NCI-H2107 treated with DMSO at 0.1 percent for 48 hours (cell line): ENCODE measurements around the gene LPP.

Experiments
- DNase-seq: peaks from one replicate; lab custom pipeline; 2025; ENCODE audit not compliant: unreplicated experiment; lab: John Stamatoyannopoulos, UW

LPP gene

DNA sequence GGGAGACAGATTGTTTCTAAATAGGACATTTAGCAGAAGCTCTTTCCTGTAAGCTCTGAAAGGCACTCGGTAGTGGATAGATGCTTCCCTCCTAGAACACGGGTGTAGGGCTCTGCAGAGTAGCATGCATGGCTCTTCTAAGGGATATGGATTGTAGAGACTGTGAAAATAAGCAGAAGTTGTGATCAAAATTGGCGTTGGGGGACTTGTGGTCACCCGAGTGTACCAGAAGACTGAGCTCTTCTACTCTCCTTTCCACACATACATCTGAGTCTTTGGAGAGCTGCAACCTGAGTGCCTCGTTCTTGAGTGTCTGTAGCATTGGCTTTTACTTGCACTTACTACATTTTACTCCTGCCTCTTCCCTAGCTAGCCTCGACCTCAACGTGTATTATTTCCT is 197.7 kb downstream of the LPP start:
- no peak for DNase-seq

DNA sequence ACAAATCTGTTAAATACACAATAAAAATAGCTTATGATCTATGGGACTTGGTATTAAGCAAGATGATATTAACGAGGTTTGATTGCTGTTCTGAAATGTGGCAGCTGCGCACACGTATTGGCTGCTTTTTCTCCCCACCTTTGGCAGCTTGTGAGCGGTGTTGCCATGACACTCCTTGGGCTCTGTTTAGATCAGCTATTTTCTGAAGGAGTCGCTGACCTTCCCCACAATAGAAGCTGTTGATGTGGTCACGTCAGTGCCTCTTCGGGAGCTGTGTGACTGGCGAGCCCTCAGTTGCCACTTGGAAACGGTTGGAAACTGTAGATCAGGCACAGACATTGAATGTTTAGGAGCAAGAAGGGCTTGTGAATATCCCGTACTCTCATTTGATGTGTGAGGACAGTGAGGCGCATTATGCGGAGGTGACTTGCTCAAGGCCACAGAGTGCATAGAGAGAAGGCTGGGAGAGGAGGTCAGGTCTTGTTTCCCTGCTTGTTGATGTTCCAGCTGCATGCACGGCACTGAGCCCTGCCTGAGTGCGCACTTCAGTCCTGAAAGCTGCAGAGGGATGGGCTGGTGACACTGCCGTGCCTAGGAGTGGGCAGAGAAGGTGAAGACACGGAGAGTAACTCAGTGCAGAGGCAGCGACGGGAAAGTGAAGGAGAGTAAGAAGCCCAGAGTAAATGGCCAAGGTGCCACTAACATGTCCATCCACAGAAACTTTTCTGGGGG is 198.4 kb downstream of the LPP start:
- no peak for DNase-seq

- DNase-seq: no peak
These were observed 199.5 kb downstream of the LPP start for GRCh38 chr3:188353426-188353825.

DNA sequence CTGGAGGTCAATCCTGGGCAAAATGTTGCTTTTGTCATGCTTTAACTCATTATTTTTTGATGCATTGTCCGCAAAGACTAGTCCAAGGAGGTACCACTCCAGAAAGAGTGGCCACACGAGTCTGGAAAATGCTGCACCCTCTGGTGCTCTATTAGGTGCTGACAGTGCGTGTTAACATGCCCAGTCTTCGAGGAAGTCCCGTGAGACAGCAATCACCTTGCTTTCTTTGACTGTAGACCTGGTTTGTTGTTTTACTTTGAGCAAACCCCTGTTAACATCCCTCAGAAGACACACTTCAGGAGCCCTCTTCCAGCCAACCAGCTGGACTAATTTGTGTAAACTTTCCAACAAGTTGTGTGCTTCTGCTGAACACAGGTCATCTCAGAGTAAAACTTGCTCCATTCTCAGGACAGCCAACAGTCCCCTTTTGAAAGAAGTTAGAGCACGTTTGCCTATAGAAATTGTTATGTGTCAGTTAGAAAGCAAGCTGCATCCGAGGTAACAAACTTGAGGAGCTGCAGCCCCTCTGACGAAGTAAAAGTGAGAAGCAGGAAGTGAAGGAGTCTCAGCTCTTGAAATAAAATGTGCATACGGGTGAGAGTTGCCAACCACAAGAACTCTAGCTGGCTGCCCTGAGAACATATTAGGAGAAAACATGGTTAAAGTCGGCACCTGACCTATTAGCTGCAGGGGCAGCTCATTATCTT is 205.0 kb downstream of the LPP start:
- no peak for DNase-seq

DNA sequence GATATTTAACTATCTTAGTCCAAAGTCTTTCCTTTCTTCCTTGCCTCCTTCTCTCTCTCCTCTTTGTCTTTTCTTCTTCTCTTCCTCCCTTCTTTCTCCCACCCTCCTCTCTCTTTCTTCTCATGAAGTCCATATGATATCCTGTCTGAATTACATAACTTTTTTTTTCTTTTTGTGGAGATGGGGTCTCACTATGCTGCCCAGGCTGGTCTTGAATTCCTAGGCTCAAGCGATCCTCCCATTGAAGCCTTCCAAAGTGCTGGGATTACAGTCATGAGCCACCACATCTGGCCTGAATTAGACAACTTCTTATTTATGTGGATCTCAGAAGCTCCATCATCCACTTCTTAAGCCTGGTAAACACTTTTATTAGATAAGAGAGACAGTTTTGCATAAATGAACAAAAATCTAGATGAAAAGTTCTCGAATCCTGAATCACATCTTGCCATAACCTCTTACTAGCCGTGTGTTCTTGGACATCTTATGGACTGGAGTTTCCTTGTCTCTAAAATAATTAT is 206.5 kb downstream of the LPP start:
- DNase-seq: no peak

DNA sequence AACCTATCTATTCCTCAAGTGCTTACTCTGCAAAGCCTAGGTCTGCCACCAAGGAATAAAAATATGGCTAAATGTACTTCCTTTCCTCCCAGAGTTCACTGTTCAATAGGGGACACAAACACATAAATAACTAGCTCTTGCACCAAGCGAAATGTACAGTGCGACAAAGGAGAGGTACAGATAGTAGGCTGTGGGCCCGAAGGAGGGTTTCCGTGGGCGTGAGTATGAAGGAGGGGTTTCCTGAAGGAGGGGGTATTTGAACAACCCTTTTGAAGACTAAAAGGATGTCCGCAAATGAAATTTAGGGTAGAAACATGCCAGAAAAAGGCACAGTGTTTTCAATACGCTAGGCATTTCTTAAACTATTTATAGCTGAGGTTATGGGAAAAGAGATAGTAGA is 207.9 kb downstream of the LPP start:
- DNase-seq: no peak

DNA sequence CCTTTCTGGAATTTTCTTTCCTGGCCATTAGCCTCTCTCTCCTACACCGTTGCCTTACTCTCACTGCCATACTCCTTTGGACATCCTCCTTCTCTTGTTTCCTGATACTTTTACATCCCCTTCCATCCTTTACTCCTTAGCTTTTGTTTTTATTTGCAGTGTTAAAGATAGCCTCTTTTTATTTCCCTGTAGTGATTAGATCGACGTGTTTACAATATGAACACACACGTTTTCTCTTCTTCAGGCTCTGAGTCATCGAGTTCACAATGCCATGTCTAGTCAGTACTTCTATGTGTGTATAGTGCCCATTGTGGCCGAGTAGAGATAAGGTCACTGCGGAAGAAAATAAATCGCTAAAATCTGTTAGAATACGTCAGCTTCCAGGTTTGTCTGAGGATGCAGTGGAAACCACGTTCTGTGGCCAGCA is 208.5 kb downstream of the LPP start:
- DNase-seq: no peak

DNA sequence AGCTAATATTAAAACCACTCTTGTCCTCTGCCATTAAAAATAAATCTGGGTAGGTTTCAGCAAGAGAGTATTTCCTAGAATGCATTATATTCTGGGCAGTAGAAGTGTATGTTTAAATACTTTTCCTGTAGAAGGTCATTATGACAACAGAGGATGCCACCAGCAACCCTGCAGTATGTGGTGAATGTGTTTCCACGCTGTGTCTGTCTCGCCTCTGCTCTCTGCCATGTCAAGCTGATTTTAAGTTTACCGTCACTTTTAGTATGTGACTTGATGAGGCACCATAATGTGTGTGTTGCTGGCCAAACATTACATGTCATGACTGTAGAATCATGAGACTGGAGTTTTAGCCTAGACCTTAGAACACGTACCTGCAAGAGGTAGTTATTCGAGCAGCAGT is 211.2 kb downstream of the LPP start:
- DNase-seq: no peak

- no peak for DNase-seq
These were observed 212.2 kb downstream of the LPP start for GRCh38 chr3:188365988-188366698.

- DNase-seq: no peak
These were observed 213.7 kb downstream of the LPP start for GRCh38 chr3:188367678-188368077.

DNA sequence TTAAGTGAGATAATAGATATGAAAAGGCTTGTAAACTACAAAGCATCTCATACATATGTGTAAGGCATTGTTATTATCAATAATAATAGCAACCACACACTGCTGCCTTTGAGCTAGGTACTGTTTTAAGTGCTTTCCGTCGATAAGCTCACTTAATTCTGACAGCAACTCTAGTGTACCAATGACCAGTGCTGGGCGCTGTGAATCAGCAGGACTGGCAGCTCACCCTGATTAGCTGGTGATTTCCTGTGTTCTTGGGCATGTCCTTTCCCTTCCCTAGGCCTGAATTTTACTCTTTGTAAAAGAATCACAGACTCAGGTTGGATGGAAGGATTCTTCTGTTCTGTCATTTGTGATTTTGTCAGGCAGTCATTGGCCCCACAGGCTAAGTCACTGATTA is 215.6 kb downstream of the LPP start:
- no peak for DNase-seq

GRCh38 chr3:188370081-188370830 is 216.3 kb downstream of the LPP start:
- no peak for DNase-seq

DNA sequence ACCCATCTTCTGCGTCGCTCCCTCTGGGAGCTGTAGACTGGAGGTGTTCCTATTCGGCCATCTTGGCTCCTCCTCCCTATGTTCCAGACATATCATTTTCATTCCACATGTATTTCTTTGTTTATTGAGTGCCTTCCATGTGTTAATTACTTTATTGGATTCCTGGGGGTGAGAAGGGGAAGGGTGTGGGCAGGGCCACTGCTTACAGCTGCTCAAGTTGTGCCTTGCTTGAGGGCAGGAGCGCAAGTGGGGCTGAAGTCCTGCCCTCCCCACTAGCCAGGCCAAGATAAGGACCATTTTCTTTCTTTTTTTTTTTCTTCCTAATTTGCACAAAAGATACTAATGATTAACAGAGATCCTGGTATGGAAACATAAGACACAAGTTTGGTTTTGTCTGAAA is 224.8 kb downstream of the LPP start:
- DNase-seq: no peak

DNA sequence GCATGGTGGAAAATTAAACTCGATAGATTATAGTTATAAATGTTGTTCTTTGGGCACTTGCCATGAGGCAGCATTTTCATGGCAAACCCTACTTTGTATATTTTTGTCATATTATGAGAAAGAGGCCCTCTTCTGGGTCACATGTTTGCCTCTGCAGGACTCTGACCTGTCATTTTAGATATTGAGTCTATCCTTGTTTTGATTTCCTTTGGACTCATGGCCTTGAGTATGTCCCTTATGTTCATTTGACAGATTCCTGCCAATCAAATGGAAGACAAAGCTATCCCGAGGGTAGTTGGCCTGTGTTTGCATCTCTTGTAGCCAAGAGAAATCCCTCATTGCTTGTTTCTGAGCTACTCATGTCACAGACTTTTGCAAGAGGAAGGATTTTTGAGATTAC is 226.3 kb downstream of the LPP start:
- no peak for DNase-seq

GRCh38 chr3:188380722-188381121 is 226.8 kb downstream of the LPP start:
- DNase-seq: no peak

DNA sequence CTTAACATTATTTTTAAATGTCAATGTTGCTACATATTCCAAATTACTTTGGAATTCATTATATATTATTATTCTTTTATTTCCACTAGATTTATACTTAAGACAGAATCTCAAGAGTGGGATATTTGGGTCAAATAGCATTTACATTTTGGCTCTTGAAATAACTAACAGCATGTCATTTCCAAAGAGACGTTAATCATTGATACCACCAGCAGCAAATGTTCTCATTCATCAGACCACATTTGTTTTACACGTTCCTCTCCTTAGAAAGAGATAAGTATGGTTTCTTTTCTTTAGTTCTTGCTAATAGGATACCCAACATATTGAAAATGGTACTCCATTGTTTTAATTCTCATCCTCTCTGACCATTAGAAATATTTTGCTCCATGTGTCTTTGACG is 229.8 kb downstream of the LPP start:
- DNase-seq: no peak

- no peak for DNase-seq
These were observed 231.3 kb downstream of the LPP start for GRCh38 chr3:188385295-188385694.

- DNase-seq: no peak
These were observed 235.9 kb downstream of the LPP start for GRCh38 chr3:188389711-188390342.

GRCh38 chr3:188390343-188390718 is 236.4 kb downstream of the LPP start:
- DNase-seq: no peak

DNA sequence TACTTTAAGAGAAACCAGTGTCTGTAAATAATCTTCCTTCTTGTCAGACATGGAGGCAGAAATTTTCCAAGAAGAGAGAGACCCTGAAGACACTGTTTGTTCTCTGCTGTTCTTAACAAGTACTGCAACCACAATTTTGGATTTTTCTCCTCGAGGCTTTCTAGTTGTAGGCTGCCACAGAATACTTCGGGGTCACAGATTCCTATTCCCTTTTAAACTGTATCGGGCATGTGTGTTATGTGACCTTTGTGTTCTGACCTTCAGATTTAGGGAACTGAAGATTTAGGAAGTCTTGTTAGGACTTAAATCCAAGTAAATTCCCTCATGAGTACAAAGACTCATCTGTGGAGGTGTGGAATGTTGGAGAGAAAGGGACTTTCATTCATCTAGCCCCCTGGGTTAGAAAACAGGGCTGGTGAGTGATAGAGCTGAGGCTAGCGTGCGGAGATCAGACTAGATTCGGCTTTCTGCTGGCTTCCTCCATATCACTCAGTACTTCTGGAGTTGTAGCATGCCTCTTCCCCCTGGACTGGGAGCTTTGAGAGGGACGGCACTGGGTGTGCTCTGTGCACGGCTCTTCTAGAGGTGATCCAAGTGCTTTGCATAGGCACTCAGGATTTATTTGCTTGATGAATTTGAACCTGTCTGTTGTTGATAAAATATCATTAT is 237.0 kb downstream of the LPP start:
- DNase-seq: no peak
